ENCODE results near the gene IGF2. TPM values are rescaled to one million over a fixed set of nuclear protein-coding genes. Genes with fewer than 3 reads are reported as not detected.

The IGF2 gene
- total RNA-seq, 2 experiments from 2014 or later = not detected

DNA sequence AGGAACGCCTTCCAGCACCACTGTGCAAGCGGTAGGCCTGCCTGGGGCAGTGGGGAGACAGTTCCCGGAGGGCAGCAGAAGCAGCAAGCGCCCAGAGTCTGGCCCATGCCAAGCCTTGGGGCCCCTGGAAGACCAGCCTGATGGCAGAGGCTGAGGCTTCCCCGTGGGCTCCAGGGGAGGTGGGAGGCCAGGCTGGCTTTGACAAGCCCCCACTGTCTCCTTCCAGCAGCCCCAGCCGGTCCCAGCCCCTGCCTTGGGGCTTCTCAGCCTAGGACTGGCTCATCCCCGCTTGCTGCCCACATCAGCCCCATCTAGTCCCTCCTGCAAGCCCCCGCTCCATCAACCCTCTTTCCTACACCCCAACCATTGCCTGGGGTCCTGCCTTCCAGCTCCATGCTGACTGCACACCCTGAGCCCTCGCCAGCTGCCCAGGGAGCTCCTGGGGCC, 46.7 kb downstream of the IGF2 start:
- POLR2A ChIA-PET = interaction anchor here (1.2 kb wide), 1 partner anchor 14 kb away, joined by 3 read pairs; no protein-coding TSS in a partner anchor
- peaks cover 0 to 10% of the 10 kb centered on the region in 2 experiments for H3K9me3 ChIP-seq (ENCODE audit: control insufficient read depth in 1 of 2, insufficient read depth in 1 of 2, low read length in 2 of 2)
- H3K36me3 ChIP-seq (ENCODE audit: insufficient read depth, low read length) = no peaks in the 10 kb centered on the region
- no peaks in the 10 kb centered on the region for H3K27me3 ChIP-seq (ENCODE audit: control insufficient read depth in 1 of 2, insufficient read depth in 2 of 2, low read length in 2 of 2)
- no peak overlapping the region for H3K27ac ChIP-seq (ENCODE audit: low read depth in 1 of 2, low read length in 2 of 2)
- TF ChIP-seq, protein P1, sequence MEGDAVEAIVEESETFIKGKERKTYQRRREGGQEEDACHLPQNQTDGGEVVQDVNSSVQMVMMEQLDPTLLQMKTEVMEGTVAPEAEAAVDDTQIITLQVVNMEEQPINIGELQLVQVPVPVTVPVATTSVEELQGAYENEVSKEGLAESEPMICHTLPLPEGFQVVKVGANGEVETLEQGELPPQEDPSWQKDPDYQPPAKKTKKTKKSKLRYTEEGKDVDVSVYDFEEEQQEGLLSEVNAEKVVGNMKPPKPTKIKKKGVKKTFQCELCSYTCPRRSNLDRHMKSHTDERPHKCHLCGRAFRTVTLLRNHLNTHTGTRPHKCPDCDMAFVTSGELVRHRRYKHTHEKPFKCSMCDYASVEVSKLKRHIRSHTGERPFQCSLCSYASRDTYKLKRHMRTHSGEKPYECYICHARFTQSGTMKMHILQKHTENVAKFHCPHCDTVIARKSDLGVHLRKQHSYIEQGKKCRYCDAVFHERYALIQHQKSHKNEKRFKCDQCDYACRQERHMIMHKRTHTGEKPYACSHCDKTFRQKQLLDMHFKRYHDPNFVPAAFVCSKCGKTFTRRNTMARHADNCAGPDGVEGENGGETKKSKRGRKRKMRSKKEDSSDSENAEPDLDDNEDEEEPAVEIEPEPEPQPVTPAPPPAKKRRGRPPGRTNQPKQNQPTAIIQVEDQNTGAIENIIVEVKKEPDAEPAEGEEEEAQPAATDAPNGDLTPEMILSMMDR (IDR thresholded peaks at IDR 0.05) = no peak
- Mint-ChIP-seq H3K4me3 (no peak overlapping the region), H3K27me3 (peaks cover 8% of the 10 kb centered on the region), H3K36me3 (ENCODE audit: low read depth) (no peaks in the 10 kb centered on the region), H3K9me3 (no peaks in the 10 kb centered on the region), H3K4me1 (ENCODE audit: low read depth) (peaks cover 19% of the 10 kb centered on the region), H3K27ac (no peak overlapping the region)
- peaks cover 18% of the 10 kb centered on the region for H3K4me1 ChIP-seq (ENCODE audit: insufficient read depth, low read length)
- intact Hi-C loops (cut with DNase I, micrococcal nuclease) = loop anchor here in 1 of 2 experiments (2.0 kb wide), 1 partner anchor 58 kb away; no protein-coding TSS in a partner anchor
- ATAC-seq (ENCODE audit: poor library complexity) (no peak), DNase-seq (no peak)
- CTCF ChIA-PET = interaction anchor here (0.6 kb wide), 1 partner anchor 60 kb away, joined by 3 read pairs; no protein-coding TSS in a partner anchor
- no peak overlapping the region for H3K4me3 ChIP-seq (ENCODE audit: low read length)

DNA sequence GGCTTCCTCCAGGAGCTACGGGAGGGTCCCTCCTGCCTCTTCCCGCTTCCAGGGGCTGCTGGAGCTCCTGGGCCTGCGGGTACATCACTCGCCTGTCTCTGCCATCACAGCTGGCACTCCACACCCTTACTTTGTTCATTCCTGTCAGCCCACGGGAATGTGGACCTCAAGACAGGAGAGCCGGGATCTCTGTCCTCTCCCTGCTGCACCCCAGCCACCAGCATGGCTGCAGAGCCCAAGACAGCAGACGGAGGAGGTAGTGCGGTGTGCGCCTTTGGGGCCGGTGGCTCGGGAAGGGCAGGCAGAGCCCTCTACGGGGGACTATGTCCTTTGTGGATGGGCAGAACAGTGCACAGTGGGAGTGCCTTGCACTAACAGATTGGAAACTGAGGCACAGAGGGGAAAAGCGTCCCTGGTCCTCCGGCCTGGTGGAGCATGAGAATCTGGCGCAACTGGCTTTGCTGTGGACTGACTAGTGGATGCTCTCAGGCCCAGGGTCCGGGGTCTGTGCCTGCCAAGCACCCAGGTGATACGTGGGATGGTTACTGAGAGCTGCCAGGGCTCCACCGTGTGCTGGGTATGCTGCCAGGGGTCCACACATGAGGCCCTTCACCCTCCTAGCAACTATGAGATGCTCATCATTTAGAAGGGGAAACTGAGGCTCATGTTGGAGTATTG, 47.3 kb downstream of the IGF2 start:
- intact Hi-C loops (cut with DNase I, micrococcal nuclease) = loop anchor here in 1 of 2 experiments (2.0 kb wide), 1 partner anchor 59 kb away; no protein-coding TSS in a partner anchor
- Mint-ChIP-seq H3K27me3 (peaks cover 8% of the 10 kb centered on the region), H3K4me3 (no peak overlapping the region), H3K36me3 (ENCODE audit: low read depth) (no peaks in the 10 kb centered on the region), H3K27ac (no peak overlapping the region), H3K9me3 (no peaks in the 10 kb centered on the region), H3K4me1 (ENCODE audit: low read depth) (peaks cover 19% of the 10 kb centered on the region)
- DNase-seq (no peak), ATAC-seq (ENCODE audit: poor library complexity) (no peak)
- no peak overlapping the region for H3K27ac ChIP-seq (ENCODE audit: low read depth in 1 of 2, low read length in 2 of 2)
- H3K4me3 ChIP-seq (ENCODE audit: low read length) = no peak overlapping the region
- H3K4me1 ChIP-seq (ENCODE audit: insufficient read depth, low read length) = peaks cover 18% of the 10 kb centered on the region
- H3K27me3 ChIP-seq (ENCODE audit: control insufficient read depth in 1 of 2, insufficient read depth in 2 of 2, low read length in 2 of 2) = no peaks in the 10 kb centered on the region
- ChIA-PET CTCF (no interaction called here), POLR2A (no interaction called here)
- TF ChIP-seq, protein P1 (IDR thresholded peaks at IDR 0.05) = no peak
- H3K9me3 ChIP-seq (ENCODE audit: control insufficient read depth in 1 of 2, insufficient read depth in 1 of 2, low read length in 2 of 2) = peaks cover 0 to 10% of the 10 kb centered on the region in 2 experiments
- no peaks in the 10 kb centered on the region for H3K36me3 ChIP-seq (ENCODE audit: insufficient read depth, low read length)

GRCh38 chr11:2091112-2091746, 48.0 kb downstream of the IGF2 start:
- Histone ChIP-seq H3K4me3 (ENCODE audit: low read length) (no peak overlapping the region), H3K27me3 (ENCODE audit: control insufficient read depth in 1 of 2, insufficient read depth in 2 of 2, low read length in 2 of 2) (no peaks in the 10 kb centered on the region), H3K9me3 (ENCODE audit: control insufficient read depth in 1 of 2, insufficient read depth in 1 of 2, low read length in 2 of 2) (peaks cover 0 to 15% of the 10 kb centered on the region in 2 experiments), H3K36me3 (ENCODE audit: insufficient read depth, low read length) (no peaks in the 10 kb centered on the region), H3K27ac (ENCODE audit: low read depth in 1 of 2, low read length in 2 of 2) (no peak overlapping the region), H3K4me1 (ENCODE audit: insufficient read depth, low read length) (peaks cover 18% of the 10 kb centered on the region)
- TF ChIP-seq, protein P1 (IDR thresholded peaks at IDR 0.05) = no peak
- ATAC-seq (ENCODE audit: poor library complexity) = no peak
- peaks cover 19% of the 10 kb centered on the region for H3K4me1 Mint-ChIP-seq (ENCODE audit: low read depth)
- H3K36me3 Mint-ChIP-seq (ENCODE audit: low read depth) = no peaks in the 10 kb centered on the region
- peaks cover 8% of the 10 kb centered on the region for H3K27me3 Mint-ChIP-seq
- CTCF ChIA-PET = no interaction called here
- H3K4me3 Mint-ChIP-seq = no peak overlapping the region
- no peak for DNase-seq
- H3K27ac Mint-ChIP-seq = no peak overlapping the region
- H3K9me3 Mint-ChIP-seq = no peaks in the 10 kb centered on the region
- intact Hi-C loops (cut with DNase I, micrococcal nuclease) = no loop called here
- POLR2A ChIA-PET = no interaction called here
